OCI-LY3 (cell line): Measurements from ENCODE around the gene SH3GL3.

Experiments
- H2AFZ ChIP-seq: fragments of 200-600, 300-600 bp; shearing (Covaris generic); 2 replicates; pipeline ENCODE4 v1.6.0; 2014; ENCODE audit warnings: antibody characterized with exemption, low read depth, low read length
- H3K27ac ChIP-seq: fragments of 200-600, 300-600 bp; sonication (generic); 2 replicates; pipeline ENCODE4 v1.5.1; 2014; ENCODE audit warnings: mild to moderate bottlenecking, low read length, moderate library complexity, mixed read lengths
- H3K27me3 ChIP-seq: fragments of 200-600, 300-600 bp; sonication (generic); 2 replicates; pipeline ENCODE4 v1.6.1; 2014; ENCODE audit warnings: low read depth, low read length, mixed read lengths
- H3K36me3 ChIP-seq: fragments of 200-600, 300-600 bp; sonication (generic); replicated peaks from 2 replicates; pipeline ENCODE3; 2014; ENCODE audit warnings: low read depth, low read length, mixed read lengths
- H3K4me1 ChIP-seq: fragments of 300-600, 200-600 bp; sonication (generic); 2 replicates; pipeline ENCODE4 v1.6.1; 2014; ENCODE audit warnings: low read length, mixed read lengths
- H3K4me2 ChIP-seq: fragments of 200-600, 300-600 bp; sonication (generic); 2 replicates; pipeline ENCODE4 v1.6.1; 2014; ENCODE audit warnings: low read length, mixed read lengths
- H3K4me3 ChIP-seq: fragments of 300-600, 200-600 bp; sonication (generic); 2 replicates; pipeline ENCODE4 v1.5.1; 2014; ENCODE audit warnings: antibody characterized with exemption, mild to moderate bottlenecking, low read length, moderate library complexity
- H3K79me2 ChIP-seq: fragments of 300-600, 200-600 bp; shearing (Covaris generic); 2 replicates; pipeline ENCODE4 v1.6.1; 2014; ENCODE audit warnings: mild to moderate bottlenecking, low read length, mixed read lengths
- H3K9ac ChIP-seq: fragments of 300-600, 200-600 bp; shearing (Covaris generic); 2 replicates; pipeline ENCODE4 v1.6.0; 2014; ENCODE audit warnings: mild to moderate bottlenecking, low read length, moderate library complexity
- H3K9me3 ChIP-seq: fragments of 200-600, 300-600 bp; shearing (Covaris generic); 2 replicates; pipeline ENCODE4 v1.6.1; 2014; ENCODE audit warnings: low read length, mixed read lengths; ENCODE audit not compliant: insufficient read depth
- H4K20me1 ChIP-seq: fragments of 200-600, 300-600 bp; sonication (generic); 2 replicates; pipeline ENCODE4 v1.6.1; 2016; ENCODE audit warnings: low read length, mixed read lengths; ENCODE audit not compliant: insufficient read depth
- CTCF ChIP-seq: fragments of 200-600, 300-600 bp; sonication (generic); IDR thresholded peaks from 2 replicates; pipeline ENCODE4 v1.5.1; 2014; ENCODE audit warnings: antibody characterized with exemption, low read length, low read depth
- EZH2phosphoT487 ChIP-seq: fragments of 200-600 bp; shearing (Covaris generic); IDR thresholded peaks from 2 replicates; pipeline ENCODE4 v1.6.1; 2018; ENCODE audit warnings: antibody characterized with exemption, mixed run types, low read depth

The SH3GL3 gene

GRCh38 chr15:83472151-83472550, 25.0 kb downstream of the SH3GL3 start:
- Histone ChIP-seq H3K27me3 (peaks cover 8% of the 10 kb centered on the region; the same call in 1 of the 2 replicates), H4K20me1 (no peaks in the 10 kb centered on the region), H3K36me3 (no peaks in the 10 kb centered on the region), H3K9ac (no peak overlapping the region), H3K4me1 (no peaks in the 10 kb centered on the region), H3K27ac (no peak overlapping the region), H2AFZ (no peak overlapping the region), H3K4me2 (no peak overlapping the region), H3K4me3 (no peak overlapping the region), H3K79me2 (no peaks in the 10 kb centered on the region), H3K9me3 (no peaks in the 10 kb centered on the region)
- no peak for TF ChIP-seq EZH2phosphoT487
- no peak for TF ChIP-seq CTCF

DNA sequence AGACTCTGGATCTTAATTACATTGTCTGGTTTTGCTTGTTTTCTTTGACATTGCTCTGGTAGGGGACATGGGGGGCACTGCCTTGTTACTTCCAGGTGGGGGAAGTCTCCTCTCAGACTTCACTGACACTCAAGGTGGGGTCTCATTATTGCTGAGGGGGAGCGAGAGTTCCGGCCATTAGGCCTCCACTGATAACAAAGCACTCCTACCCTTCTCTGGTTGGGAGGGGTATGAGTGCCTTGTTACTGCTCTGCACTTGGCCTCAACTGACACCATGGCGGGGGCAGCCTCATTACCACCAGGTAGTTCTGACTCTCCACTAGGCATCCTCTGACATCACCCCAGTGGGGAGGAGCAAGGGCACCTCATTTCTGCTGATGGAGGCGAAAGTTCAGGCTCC, 25.7 kb downstream of the SH3GL3 start:
- Histone ChIP-seq H3K79me2 (no peaks in the 10 kb centered on the region), H3K4me3 (no peak overlapping the region), H3K4me1 (no peaks in the 10 kb centered on the region), H2AFZ (no peak overlapping the region), H4K20me1 (no peaks in the 10 kb centered on the region), H3K36me3 (no peaks in the 10 kb centered on the region), H3K27me3 (peaks cover 8% of the 10 kb centered on the region; the same call in 1 of the 2 replicates), H3K9ac (no peak overlapping the region), H3K27ac (no peak overlapping the region), H3K9me3 (no peaks in the 10 kb centered on the region), H3K4me2 (no peak overlapping the region)
- TF ChIP-seq CTCF: no peak
- no peak for TF ChIP-seq EZH2phosphoT487

- Histone ChIP-seq H4K20me1 (no peaks in the 10 kb centered on the region), H3K27ac (no peak overlapping the region), H3K79me2 (no peaks in the 10 kb centered on the region), H3K9ac (no peak overlapping the region), H3K36me3 (no peaks in the 10 kb centered on the region), H3K4me1 (no peaks in the 10 kb centered on the region), H3K9me3 (no peaks in the 10 kb centered on the region), H3K4me2 (no peak overlapping the region), H3K4me3 (no peak overlapping the region), H2AFZ (no peak overlapping the region), H3K27me3 (peaks cover 4% of the 10 kb centered on the region; the same call in 1 of the 2 replicates)
- TF ChIP-seq EZH2phosphoT487: no peak
- no peak for TF ChIP-seq CTCF
Observed at GRCh38 chr15:83474578-83474977, 27.4 kb downstream of the SH3GL3 start.

GRCh38 chr15:83475551-83475950, 28.4 kb downstream of the SH3GL3 start:
- H3K27ac ChIP-seq: no peak overlapping the region
- no peaks in the 10 kb centered on the region for H3K9me3 ChIP-seq
- peaks cover 4% of the 10 kb centered on the region; the same call in 1 of the 2 replicates for H3K27me3 ChIP-seq
- no peaks in the 10 kb centered on the region for H4K20me1 ChIP-seq
- H3K36me3 ChIP-seq: no peaks in the 10 kb centered on the region
- no peak overlapping the region for H2AFZ ChIP-seq
- H3K79me2 ChIP-seq: no peaks in the 10 kb centered on the region
- no peak overlapping the region for H3K4me3 ChIP-seq
- no peaks in the 10 kb centered on the region for H3K4me1 ChIP-seq
- TF ChIP-seq CTCF (no peak), EZH2phosphoT487 (no peak)
- H3K4me2 ChIP-seq: no peak overlapping the region
- H3K9ac ChIP-seq: no peak overlapping the region
